IPS DF 4.7 (cell line): Measurements from ENCODE around the gene TYW1.
"Not testable (repeated sequence)": the region's sequence is repeated elsewhere in the genome, so short reads cannot be mapped to it uniquely, and the experiment has no call there.

Experiments used
- DNase-seq: peaks from one replicate; pipeline ENCODE4 v3.0.0-alpha.2; 2013; ENCODE audit warnings: low spot score; ENCODE audit errors: extremely low read depth

TYW1 gene

GRCh38 chr7:66995050-66995776 is 1.4 kb upstream of the TYW1 start, which contains the start of gene SBDS:
Gene SBDS (minus strand): TSS chr7:66995586. CDS start chr7:66995417, 169 bp downstream.
- peak; percentile 97 for DNase-seq

- not testable (repeated sequence) for DNase-seq
Observed at GRCh38 chr7:67000601-67001258, 4.1 kb downstream of the TYW1 start.

- DNase-seq: not testable (repeated sequence)
Observed at GRCh38 chr7:67004145-67004544, 7.5 kb downstream of the TYW1 start.

- DNase-seq: no peak
Observed at GRCh38 chr7:67006965-67007364, 10.3 kb downstream of the TYW1 start.

GRCh38 chr7:67008260-67008659 is 11.6 kb downstream of the TYW1 start:
- DNase-seq: no peak

- DNase-seq: not testable (repeated sequence)
Observed at GRCh38 chr7:67009677-67010076, 13.0 kb downstream of the TYW1 start.

GRCh38 chr7:67014076-67014622 is 17.5 kb downstream of the TYW1 start:
- not testable (repeated sequence) for DNase-seq

GRCh38 chr7:67017971-67018370 is 21.3 kb downstream of the TYW1 start:
- DNase-seq: not testable (repeated sequence)

GRCh38 chr7:67018940-67019339 is 22.3 kb downstream of the TYW1 start:
- no peak for DNase-seq

GRCh38 chr7:67019562-67020390 is 23.1 kb downstream of the TYW1 start:
- DNase-seq: no peak

- DNase-seq: no peak
Observed at GRCh38 chr7:67021260-67021659, 24.6 kb downstream of the TYW1 start.

GRCh38 chr7:67022511-67022910 is 25.9 kb downstream of the TYW1 start:
- DNase-seq: no peak

GRCh38 chr7:67025459-67025858 is 28.8 kb downstream of the TYW1 start:
- DNase-seq: not testable (repeated sequence)

GRCh38 chr7:67031685-67032084 is 35.1 kb downstream of the TYW1 start:
- DNase-seq: not testable (repeated sequence)

- DNase-seq: no peak
Observed at GRCh38 chr7:67033251-67033650, 36.6 kb downstream of the TYW1 start.

GRCh38 chr7:67036432-67037395 is 40.1 kb downstream of the TYW1 start:
- DNase-seq: not testable (repeated sequence)

GRCh38 chr7:67040832-67041231 is 44.2 kb downstream of the TYW1 start:
- DNase-seq: not testable (repeated sequence)

GRCh38 chr7:67042781-67043558 is 46.3 kb downstream of the TYW1 start:
- not testable (repeated sequence) for DNase-seq

- not testable (repeated sequence) for DNase-seq
Observed at GRCh38 chr7:67043559-67043930, 46.9 kb downstream of the TYW1 start.
